ENCODE data around the gene FOXL1. TPM values are rescaled to one million over a fixed set of nuclear protein-coding genes. Genes with fewer than 3 reads are reported as not detected.
A peak's percentile ranks its signal among the peaks of the same experiment; 100 is the strongest.

FOXL1 gene
- total RNA-seq, 1 donor from 2014 or later: 7.5 TPM

DNA sequence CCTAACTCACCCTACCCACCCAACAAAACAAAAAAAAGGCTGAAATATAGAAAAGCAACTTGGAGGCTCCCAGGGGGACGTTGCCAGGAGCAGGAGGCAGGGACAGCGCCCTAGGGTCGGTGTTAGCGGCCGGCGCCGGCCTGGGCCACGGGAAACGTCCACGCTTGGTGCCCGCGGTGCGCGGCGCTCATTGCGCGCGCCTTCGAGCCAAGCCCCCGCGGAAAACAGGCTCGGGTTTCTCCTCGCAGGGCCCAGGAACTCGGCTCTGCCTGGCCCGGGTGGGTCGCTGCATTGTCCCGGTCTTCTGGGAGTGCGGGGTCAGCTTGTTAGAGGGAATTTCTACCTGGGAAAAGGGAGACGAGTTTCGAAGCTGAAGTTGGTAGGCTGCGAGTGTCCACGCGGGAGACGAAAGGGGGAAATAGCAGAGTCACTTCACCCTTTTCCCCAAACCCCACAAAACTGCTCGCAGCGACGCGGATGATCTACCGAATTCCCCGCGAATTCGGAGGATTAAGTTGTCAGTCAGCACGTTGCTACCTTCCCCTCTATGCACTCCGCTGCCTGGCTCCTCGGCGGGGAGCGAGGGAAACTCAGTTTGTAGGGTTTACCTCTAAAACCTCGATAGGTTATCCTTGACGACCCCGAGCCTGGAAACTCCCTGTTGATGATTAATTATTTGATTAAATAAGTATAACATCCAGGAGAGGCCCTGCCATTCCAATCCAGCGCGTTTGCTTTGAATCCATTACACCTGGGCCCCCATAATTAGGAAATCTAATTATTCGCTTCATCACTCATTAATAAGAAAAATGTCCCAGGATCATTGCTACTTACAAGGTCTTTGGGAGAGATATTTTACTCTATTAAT lies 12.5 kb upstream of the FOXL1 start:
- ATAC-seq (no peak), DNase-seq (ENCODE audit: low spot score) (no peak)
- intact Hi-C loops (cut with DNase I): no loop called here

GRCh38 chr16:86566601-86566965 lies 11.8 kb upstream of the FOXL1 start, which contains the start of gene FOXC2:
FOXC2 (plus strand) TSS chr16:86566829; CDS start chr16:86567336, 507 bp downstream.
- intact Hi-C loops (cut with DNase I): no loop called here
- ATAC-seq (peak; percentile 88), DNase-seq (ENCODE audit: low spot score) (peak; percentile 95)

DNA sequence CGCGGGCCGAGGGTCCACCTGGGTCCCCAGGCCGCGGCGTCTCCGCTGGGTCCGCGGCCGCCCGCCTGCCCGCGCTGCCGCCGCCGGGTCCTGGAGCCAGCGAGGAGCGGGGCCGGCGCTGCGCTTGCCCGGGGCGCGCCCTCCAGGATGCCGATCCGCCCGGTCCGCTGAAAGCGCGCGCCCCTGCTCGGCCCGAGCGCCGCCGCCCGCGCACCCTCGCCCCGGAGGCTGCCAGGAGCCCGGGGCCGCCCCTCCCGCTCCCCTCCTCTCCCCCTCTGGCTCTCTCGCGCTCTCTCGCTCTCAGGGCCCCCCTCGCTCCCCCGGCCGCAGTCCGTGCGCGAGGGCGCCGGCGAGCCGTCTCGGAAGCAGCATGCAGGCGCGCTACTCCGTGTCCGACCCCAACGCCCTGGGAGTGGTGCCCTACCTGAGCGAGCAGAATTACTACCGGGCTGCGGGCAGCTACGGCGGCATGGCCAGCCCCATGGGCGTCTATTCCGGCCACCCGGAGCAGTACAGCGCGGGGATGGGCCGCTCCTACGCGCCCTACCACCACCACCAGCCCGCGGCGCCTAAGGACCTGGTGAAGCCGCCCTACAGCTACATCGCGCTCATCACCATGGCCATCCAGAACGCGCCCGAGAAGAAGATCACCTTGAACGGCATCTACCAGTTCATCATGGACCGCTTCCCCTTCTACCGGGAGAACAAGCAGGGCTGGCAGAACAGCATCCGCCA lies 11.2 kb upstream of the FOXL1 start:
- ATAC-seq: peak; percentile 59
- intact Hi-C loops (cut with DNase I): no loop called here
- no peak for DNase-seq (ENCODE audit: low spot score)

DNA sequence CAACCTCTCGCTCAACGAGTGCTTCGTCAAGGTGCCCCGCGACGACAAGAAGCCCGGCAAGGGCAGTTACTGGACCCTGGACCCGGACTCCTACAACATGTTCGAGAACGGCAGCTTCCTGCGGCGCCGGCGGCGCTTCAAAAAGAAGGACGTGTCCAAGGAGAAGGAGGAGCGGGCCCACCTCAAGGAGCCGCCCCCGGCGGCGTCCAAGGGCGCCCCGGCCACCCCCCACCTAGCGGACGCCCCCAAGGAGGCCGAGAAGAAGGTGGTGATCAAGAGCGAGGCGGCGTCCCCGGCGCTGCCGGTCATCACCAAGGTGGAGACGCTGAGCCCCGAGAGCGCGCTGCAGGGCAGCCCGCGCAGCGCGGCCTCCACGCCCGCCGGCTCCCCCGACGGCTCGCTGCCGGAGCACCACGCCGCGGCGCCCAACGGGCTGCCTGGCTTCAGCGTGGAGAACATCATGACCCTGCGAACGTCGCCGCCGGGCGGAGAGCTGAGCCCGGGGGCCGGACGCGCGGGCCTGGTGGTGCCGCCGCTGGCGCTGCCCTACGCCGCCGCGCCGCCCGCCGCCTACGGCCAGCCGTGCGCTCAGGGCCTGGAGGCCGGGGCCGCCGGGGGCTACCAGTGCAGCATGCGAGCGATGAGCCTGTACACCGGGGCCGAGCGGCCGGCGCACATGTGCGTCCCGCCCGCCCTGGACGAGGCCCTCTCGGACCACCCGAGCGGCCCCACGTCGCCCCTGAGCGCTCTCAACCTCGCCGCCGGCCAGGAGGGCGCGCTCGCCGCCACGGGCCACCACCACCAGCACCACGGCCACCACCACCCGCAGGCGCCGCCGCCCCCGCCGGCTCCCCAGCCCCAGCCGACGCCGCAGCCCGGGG lies 10.4 kb upstream of the FOXL1 start:
- intact Hi-C loops (cut with DNase I): no loop called here
- ATAC-seq (no peak), DNase-seq (ENCODE audit: low spot score) (peak; percentile 42)

DNA sequence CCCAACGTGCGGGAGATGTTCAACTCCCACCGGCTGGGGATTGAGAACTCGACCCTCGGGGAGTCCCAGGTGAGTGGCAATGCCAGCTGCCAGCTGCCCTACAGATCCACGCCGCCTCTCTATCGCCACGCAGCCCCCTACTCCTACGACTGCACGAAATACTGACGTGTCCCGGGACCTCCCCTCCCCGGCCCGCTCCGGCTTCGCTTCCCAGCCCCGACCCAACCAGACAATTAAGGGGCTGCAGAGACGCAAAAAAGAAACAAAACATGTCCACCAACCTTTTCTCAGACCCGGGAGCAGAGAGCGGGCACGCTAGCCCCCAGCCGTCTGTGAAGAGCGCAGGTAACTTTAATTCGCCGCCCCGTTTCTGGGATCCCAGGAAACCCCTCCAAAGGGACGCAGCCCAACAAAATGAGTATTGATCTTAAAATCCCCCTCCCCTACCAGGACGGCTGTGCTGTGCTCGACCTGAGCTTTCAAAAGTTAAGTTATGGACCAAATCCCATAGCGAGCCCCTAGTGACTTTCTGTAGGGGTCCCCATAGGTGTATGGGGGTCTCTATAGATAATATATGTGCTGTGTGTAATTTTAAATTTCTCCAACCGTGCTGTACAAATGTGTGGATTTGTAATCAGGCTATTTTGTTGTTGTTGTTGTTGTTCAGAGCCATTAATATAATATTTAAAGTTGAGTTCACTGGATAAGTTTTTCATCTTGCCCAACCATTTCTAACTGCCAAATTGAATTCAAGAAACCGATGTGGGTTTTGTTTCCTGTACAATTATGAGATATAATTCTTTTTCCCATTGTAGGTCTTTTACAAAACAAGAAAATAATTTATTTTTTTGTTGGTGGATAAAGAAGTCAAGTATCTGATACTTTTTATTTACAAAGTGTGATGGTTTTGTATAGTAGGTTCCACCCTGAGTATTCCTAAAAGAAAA lies 9.4 kb upstream of the FOXL1 start:
- intact Hi-C loops (cut with DNase I): no loop called here
- DNase-seq (ENCODE audit: low spot score) (no peak), ATAC-seq (no peak)

- intact Hi-C loops (cut with DNase I): loop anchor here (10.0 kb wide), 1 partner anchor 185 kb away; no protein-coding TSS in a partner anchor
- no peak for DNase-seq (ENCODE audit: low spot score)
- ATAC-seq: no peak
These were observed 8.5 kb upstream of the FOXL1 start for GRCh38 chr16:86569701-86570447.

DNA sequence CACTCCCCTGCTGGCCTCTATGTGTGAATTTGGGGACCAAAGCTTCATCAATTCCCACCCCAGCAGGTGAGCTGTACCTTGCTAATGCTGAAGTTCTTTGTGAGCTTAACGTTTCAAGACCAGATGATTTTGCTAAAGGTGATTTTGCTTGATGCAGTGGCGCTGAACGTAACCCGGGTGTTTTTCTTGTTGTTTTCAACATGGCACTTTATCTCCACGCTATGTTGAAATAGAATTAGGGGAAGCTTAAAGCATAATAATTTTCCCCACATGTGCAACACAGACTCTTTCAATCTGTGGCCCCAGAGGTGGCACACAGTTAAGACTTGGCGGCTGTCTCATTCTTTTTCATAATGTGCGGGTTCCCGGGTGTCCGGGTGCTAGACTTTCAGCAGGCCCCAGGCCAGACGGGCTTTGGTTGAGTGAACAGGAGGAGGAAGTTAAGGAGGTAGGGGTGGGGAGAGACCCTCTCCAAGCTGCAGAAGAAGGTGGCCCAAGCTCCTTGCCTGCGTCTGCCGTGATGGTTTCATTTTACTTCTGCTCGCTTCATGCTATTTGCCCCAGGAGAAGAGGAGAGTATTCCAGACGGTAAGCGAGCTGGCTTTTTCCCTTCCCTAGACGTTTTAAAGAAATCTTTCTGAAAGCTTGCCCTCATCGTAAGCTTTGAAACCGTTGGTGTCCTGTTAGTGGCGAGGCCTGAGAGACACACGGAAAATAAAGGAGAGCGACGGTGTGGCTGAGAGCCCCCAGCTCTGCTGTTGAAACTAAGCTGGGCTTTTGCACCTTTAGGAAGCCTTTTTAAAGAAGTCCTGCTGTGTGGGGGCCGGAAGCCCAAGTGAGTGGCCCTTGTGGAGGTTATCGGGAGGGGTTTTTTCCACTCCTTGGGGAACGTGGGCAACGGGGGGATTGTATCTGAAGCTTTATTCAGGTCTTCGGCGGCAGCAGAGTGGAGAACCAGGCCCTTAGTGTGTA lies 7.5 kb upstream of the FOXL1 start:
- ATAC-seq: no peak
- intact Hi-C loops (cut with DNase I): loop anchor here (10.0 kb wide), 1 partner anchor 184 kb away; no protein-coding TSS in a partner anchor
- peak; percentile 51 for DNase-seq (ENCODE audit: low spot score)

- intact Hi-C loops (cut with DNase I): loop anchor here (10.0 kb wide), 1 partner anchor 183 kb away; no protein-coding TSS in a partner anchor
- DNase-seq (ENCODE audit: low spot score) (no peak), ATAC-seq (no peak)
These were observed 6.8 kb upstream of the FOXL1 start for GRCh38 chr16:86571530-86571915.

DNA sequence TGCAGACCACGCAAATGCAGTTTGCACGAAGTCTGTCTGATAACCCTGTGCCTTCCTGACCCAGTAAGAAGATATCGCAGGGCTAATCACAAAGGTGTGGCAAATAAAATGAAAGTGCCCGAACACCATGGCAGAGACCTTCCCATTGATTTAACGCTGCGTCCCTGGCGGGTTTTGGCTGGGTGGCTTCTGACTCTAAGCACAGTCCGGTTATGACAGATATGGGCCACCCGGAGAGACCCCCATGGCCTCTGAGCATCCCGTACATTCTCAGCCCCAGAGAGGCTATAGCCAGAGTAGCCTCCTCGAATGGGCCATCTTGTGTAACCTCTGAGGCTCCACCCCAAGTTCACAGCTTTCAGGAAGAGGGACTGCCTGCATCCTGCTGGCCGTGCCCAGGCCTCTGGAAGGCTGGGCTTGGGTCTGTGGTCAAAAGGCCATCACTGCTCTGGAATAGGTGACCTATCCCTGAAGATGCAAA lies 6.3 kb upstream of the FOXL1 start:
- ATAC-seq (no peak), DNase-seq (ENCODE audit: low spot score) (peak; percentile 47)
- intact Hi-C loops (cut with DNase I): loop anchor here (10.0 kb wide), 1 partner anchor 183 kb away; no protein-coding TSS in a partner anchor

GRCh38 chr16:86572606-86573005 lies 5.7 kb upstream of the FOXL1 start:
- intact Hi-C loops (cut with DNase I): loop anchor here (10.0 kb wide), 1 partner anchor 182 kb away; no protein-coding TSS in a partner anchor
- ATAC-seq: no peak
- DNase-seq (ENCODE audit: low spot score): no peak

- no peak for DNase-seq (ENCODE audit: low spot score)
- ATAC-seq: no peak
- intact Hi-C loops (cut with DNase I): loop anchor here (10.0 kb wide), 1 partner anchor 182 kb away; no protein-coding TSS in a partner anchor
These were observed 5.1 kb upstream of the FOXL1 start for GRCh38 chr16:86573215-86573614.

- intact Hi-C loops (cut with DNase I): loop anchor here (10.0 kb wide), 1 partner anchor 181 kb away; no protein-coding TSS in a partner anchor
- ATAC-seq (no peak), DNase-seq (ENCODE audit: low spot score) (no peak)
These were observed 4.5 kb upstream of the FOXL1 start for GRCh38 chr16:86573646-86574508.

GRCh38 chr16:86574646-86575045 lies 3.7 kb upstream of the FOXL1 start:
- ATAC-seq (no peak), DNase-seq (ENCODE audit: low spot score) (no peak)
- intact Hi-C loops (cut with DNase I): loop anchor here (10.0 kb wide), 1 partner anchor 180 kb away; no protein-coding TSS in a partner anchor

- ATAC-seq: no peak
- intact Hi-C loops (cut with DNase I): loop anchor here (10.0 kb wide), 1 partner anchor 180 kb away; no protein-coding TSS in a partner anchor
These were observed 3.2 kb upstream of the FOXL1 start for GRCh38 chr16:86575095-86575685.

More at GRCh38 chr16:86575095-86575685, 3.2 kb upstream of the FOXL1 start:
- no peak for DNase-seq (ENCODE audit: low spot score)
